Measurements from ENCODE around the gene LRRC66. TPM values are rescaled to one million over a fixed set of nuclear protein-coding genes. Genes with fewer than 3 reads are reported as not detected.

LRRC66 gene
- total RNA-seq, 1 donor from 2014 or later = 1.5 TPM

- Mint-ChIP-seq H3K36me3 (ENCODE audit: unreplicated experiment) (no peaks in the 10 kb centered on the region), H3K27ac (ENCODE audit: unreplicated experiment) (no peak overlapping the region), H3K4me3 (ENCODE audit: unreplicated experiment) (no peak overlapping the region), H3K4me1 (ENCODE audit: low read depth, unreplicated experiment) (no peaks in the 10 kb centered on the region), H3K27me3 (ENCODE audit: unreplicated experiment) (no peaks in the 10 kb centered on the region), H3K9me3 (ENCODE audit: unreplicated experiment) (no peaks in the 10 kb centered on the region)
- DNase-seq = no peak
- TF ChIP-seq CTCF (IDR thresholded peaks at IDR 0.05; ENCODE audit: partially characterized antibody, unreplicated experiment) = no peak
Measured at GRCh38 chr4:52004414-52004813, 15.7 kb downstream of the LRRC66 start.

GRCh38 chr4:52001616-52002015 lies 18.5 kb downstream of the LRRC66 start:
- Mint-ChIP-seq H3K36me3 (ENCODE audit: unreplicated experiment) (peaks cover 4% of the 10 kb centered on the region), H3K9me3 (ENCODE audit: unreplicated experiment) (peaks cover 2% of the 10 kb centered on the region), H3K27ac (ENCODE audit: unreplicated experiment) (no peak overlapping the region), H3K27me3 (ENCODE audit: unreplicated experiment) (peaks cover 2% of the 10 kb centered on the region), H3K4me1 (ENCODE audit: low read depth, unreplicated experiment) (no peaks in the 10 kb centered on the region), H3K4me3 (ENCODE audit: unreplicated experiment) (no peak overlapping the region)
- no peak for DNase-seq
- TF ChIP-seq CTCF (IDR thresholded peaks at IDR 0.05; ENCODE audit: partially characterized antibody, unreplicated experiment) = no peak

DNA sequence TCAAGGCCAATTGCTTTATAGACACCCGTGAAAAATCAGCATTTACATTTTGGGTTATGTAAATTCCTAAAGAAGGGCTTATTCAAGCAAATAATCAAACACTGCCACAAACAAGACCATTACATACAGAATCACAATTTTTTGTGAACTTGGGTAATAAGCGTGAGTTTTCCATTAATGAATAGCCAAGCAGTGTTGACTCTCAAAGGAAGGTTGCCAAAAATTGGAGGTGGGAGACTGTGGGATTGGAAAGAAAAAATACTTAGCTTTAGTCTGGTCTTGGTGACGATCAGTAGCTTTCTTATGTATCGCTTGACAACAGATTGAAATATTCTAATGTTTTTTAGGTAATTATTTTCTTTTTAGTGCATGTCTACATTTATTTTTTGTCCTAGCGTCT lies 20.9 kb downstream of the LRRC66 start:
- H3K9me3 Mint-ChIP-seq (ENCODE audit: unreplicated experiment) = peaks cover 3% of the 10 kb centered on the region
- no peak overlapping the region for H3K4me3 Mint-ChIP-seq (ENCODE audit: unreplicated experiment)
- peaks cover 2% of the 10 kb centered on the region for H3K27me3 Mint-ChIP-seq (ENCODE audit: unreplicated experiment)
- DNase-seq = no peak
- H3K36me3 Mint-ChIP-seq (ENCODE audit: unreplicated experiment) = peaks cover 12% of the 10 kb centered on the region
- no peak overlapping the region for H3K27ac Mint-ChIP-seq (ENCODE audit: unreplicated experiment)
- H3K4me1 Mint-ChIP-seq (ENCODE audit: low read depth, unreplicated experiment) = no peaks in the 10 kb centered on the region
- TF ChIP-seq CTCF (IDR thresholded peaks at IDR 0.05; ENCODE audit: partially characterized antibody, unreplicated experiment) = no peak

DNA sequence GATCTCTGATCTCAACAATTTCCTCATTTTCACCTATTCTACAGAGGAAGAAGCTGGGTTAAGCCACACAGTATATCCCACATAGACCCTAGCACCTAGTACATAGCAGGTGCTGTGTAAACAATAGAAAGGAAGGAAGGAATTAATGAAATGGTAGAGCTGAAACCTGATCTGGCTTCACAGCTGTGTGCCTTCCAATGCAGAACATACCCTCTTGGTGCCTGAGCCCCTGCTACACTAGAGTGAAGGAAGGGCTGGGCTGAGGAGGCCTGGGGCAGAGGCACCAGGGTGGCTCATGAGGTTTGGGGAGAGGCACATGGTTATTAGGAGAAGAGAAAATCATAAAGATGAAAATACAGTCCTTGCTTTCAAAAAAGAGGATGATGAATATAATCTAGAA lies 21.3 kb downstream of the LRRC66 start:
- no peak overlapping the region for H3K27ac Mint-ChIP-seq (ENCODE audit: unreplicated experiment)
- no peak overlapping the region for H3K4me3 Mint-ChIP-seq (ENCODE audit: unreplicated experiment)
- peaks cover 2% of the 10 kb centered on the region for H3K27me3 Mint-ChIP-seq (ENCODE audit: unreplicated experiment)
- H3K36me3 Mint-ChIP-seq (ENCODE audit: unreplicated experiment) = peaks cover 14% of the 10 kb centered on the region
- H3K9me3 Mint-ChIP-seq (ENCODE audit: unreplicated experiment) = peaks cover 3% of the 10 kb centered on the region
- no peaks in the 10 kb centered on the region for H3K4me1 Mint-ChIP-seq (ENCODE audit: low read depth, unreplicated experiment)
- TF ChIP-seq CTCF (IDR thresholded peaks at IDR 0.05; ENCODE audit: partially characterized antibody, unreplicated experiment) = no peak
- DNase-seq = no peak

DNA sequence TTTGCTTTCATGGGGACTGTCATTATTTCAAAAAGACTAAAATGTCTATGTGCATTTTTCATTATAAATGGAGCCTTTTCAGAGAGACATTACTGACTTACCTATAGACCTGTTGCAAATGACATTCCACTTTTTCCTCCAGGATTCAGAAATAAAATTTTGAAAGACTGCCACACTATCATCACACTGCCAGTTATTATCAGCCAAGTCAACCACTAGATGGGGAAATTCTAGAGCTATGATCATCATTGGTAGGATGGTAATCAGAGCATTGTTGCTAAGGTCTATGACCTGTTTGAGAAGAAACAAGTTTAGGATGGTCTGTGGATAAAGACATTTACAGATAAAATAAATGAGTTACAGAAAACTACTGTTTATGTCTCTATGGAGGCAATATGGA lies 22.5 kb downstream of the LRRC66 start:
- no peak overlapping the region for H3K27ac Mint-ChIP-seq (ENCODE audit: unreplicated experiment)
- peaks cover 4% of the 10 kb centered on the region for H3K27me3 Mint-ChIP-seq (ENCODE audit: unreplicated experiment)
- TF ChIP-seq CTCF (IDR thresholded peaks at IDR 0.05; ENCODE audit: partially characterized antibody, unreplicated experiment) = no peak
- no peak overlapping the region for H3K4me3 Mint-ChIP-seq (ENCODE audit: unreplicated experiment)
- no peaks in the 10 kb centered on the region for H3K4me1 Mint-ChIP-seq (ENCODE audit: low read depth, unreplicated experiment)
- DNase-seq = no peak
- H3K36me3 Mint-ChIP-seq (ENCODE audit: unreplicated experiment) = peaks cover 14% of the 10 kb centered on the region
- H3K9me3 Mint-ChIP-seq (ENCODE audit: unreplicated experiment) = peaks cover 5% of the 10 kb centered on the region

Measured in glutamatergic neuron (in vitro differentiated cells).